Activated naive CD4-positive, alpha-beta T cell treated with anti-CD3 and anti-CD28 coated beads, Interleukin-2, amount 10 ng/mL, durations not matched to agents 5 hours and 36 hours (primary cell): Measurements from ENCODE around the gene CLCC1. TPM values are rescaled to one million over a fixed set of nuclear protein-coding genes. Genes with fewer than 3 reads are reported as not detected.

Source experiments
- total RNA-seq, 2 experiments: library from RNA; stranded (reverse); gene quantifications; one replicate each; pipeline ENCODE4 v1.2.3, GENCODE V29; 2021

Gene CLCC1, protein sequence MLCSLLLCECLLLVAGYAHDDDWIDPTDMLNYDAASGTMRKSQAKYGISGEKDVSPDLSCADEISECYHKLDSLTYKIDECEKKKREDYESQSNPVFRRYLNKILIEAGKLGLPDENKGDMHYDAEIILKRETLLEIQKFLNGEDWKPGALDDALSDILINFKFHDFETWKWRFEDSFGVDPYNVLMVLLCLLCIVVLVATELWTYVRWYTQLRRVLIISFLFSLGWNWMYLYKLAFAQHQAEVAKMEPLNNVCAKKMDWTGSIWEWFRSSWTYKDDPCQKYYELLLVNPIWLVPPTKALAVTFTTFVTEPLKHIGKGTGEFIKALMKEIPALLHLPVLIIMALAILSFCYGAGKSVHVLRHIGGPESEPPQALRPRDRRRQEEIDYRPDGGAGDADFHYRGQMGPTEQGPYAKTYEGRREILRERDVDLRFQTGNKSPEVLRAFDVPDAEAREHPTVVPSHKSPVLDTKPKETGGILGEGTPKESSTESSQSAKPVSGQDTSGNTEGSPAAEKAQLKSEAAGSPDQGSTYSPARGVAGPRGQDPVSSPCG
- 10 to 100 TPM; 15.3 to 16.9 TPM for total RNA-seq

DNA sequence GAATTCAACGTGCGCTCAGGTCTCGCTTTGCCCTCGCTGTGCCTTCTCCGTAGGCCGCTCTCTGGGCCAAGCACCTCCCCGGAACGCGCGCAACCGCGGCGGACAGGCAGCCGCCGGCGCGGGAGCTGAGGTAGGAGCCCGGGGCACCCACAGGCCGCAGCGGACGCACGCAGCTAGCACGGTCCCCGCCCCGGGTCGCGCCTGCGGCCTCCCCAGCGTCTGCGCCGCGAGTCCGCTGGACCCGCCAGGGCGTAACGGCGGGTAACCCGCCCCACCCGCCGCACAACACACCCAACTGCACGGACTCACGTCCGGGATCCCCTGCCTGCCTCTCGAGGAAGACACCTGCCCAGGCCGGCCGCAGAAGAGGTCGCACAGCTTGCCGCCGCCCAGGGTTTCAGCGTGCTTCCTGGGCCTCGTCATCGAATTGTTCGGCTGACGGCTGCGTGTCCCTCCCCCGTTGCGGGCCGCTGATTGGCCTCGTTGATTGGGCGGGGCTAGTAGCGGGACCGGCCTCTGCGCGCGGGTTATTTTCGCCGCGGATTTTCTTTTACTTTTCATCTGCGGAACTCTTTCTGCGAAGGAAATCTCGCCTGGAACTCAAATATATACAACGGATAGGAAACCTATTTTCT, at the start of gene CLCC1:
Gene CLCC1 (minus strand): TSS at position 433 of the 635 bp plus-strand sequence. CDS start 13,047 bp downstream, outside the sequence.

Other genes with a start within 250 kb of the CLCC1 start
- gene STXBP3, start 216.8 kb downstream of the CLCC1 start, total RNA-seq: 10 to 100 TPM; 45.8 to 49.0 TPM
- gene AKNAD1, start 106.4 kb downstream of the CLCC1 start, total RNA-seq: not detected
- gene GPSM2, start 86.5 kb downstream of the CLCC1 start, total RNA-seq: 10 to 100 TPM; 27.0 to 32.3 TPM
- gene WDR47, start 78.6 kb upstream of the CLCC1 start, total RNA-seq: 1 to 10 TPM; 9.2 to 9.7 TPM
- gene TAF13, start 112.5 kb upstream of the CLCC1 start, total RNA-seq: 10 to 100 TPM; 19.4 to 21.4 TPM
- gene TMEM167B, start 127.3 kb upstream of the CLCC1 start, total RNA-seq: 10 to 100 TPM; 27.2 to 28.4 TPM
- gene ELAPOR1, start 150.6 kb upstream of the CLCC1 start, total RNA-seq: 1 to 10 TPM; 2.3 to 2.4 TPM